ENCODE measurements around the gene SLX4.

DNA sequence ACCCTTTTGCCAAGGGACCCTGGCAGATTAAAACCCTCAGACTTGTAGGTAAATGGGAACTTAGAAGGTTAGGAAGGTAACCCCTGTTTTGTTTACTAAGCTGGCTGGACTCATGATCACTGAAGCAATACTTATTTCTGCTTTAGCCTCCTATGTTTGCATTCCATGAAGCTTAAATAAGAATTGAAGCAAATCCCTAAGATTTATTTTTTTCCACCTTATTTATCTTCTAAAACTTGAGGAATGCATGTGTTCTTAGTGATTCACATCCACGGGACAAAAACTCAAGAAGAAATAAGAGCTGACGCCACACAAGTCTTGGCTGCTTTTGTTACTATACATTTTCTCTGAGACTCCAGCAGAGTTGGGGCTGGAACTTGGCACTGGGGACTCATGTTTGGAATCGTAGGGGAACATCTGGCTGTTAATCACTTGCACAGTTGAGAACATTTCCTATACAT, 75.1 kb downstream of the SLX4 start:
- no peak for TF ChIP-seq CSDC2 (CRISPR knock-in tag; IDR thresholded peaks at IDR 0.05)
- TF ChIP-seq, protein P1, sequence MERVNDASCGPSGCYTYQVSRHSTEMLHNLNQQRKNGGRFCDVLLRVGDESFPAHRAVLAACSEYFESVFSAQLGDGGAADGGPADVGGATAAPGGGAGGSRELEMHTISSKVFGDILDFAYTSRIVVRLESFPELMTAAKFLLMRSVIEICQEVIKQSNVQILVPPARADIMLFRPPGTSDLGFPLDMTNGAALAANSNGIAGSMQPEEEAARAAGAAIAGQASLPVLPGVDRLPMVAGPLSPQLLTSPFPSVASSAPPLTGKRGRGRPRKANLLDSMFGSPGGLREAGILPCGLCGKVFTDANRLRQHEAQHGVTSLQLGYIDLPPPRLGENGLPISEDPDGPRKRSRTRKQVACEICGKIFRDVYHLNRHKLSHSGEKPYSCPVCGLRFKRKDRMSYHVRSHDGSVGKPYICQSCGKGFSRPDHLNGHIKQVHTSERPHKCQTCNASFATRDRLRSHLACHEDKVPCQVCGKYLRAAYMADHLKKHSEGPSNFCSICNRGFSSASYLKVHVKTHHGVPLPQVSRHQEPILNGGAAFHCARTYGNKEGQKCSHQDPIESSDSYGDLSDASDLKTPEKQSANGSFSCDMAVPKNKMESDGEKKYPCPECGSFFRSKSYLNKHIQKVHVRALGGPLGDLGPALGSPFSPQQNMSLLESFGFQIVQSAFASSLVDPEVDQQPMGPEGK (CRISPR knock-in tag; IDR thresholded peaks at IDR 0.05; ENCODE audit: borderline replicate concordance) = no peak
- no peak for TF ChIP-seq ZFP3 (CRISPR knock-in tag; IDR thresholded peaks at IDR 0.05)
- TF ChIP-seq, protein P2, sequence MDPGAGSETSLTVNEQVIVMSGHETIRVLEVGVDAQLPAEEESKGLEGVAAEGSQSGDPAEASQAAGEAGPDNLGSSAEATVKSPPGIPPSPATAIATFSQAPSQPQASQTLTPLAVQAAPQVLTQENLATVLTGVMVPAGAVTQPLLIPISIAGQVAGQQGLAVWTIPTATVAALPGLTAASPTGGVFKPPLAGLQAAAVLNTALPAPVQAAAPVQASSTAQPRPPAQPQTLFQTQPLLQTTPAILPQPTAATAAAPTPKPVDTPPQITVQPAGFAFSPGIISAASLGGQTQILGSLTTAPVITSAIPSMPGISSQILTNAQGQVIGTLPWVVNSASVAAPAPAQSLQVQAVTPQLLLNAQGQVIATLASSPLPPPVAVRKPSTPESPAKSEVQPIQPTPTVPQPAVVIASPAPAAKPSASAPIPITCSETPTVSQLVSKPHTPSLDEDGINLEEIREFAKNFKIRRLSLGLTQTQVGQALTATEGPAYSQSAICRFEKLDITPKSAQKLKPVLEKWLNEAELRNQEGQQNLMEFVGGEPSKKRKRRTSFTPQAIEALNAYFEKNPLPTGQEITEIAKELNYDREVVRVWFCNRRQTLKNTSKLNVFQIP (CRISPR knock-in tag; IDR thresholded peaks at IDR 0.05; ENCODE audit: borderline replicate concordance, low read depth) = no peak
- no peak for TF ChIP-seq RARB (CRISPR knock-in tag; IDR thresholded peaks at IDR 0.05)
- TF ChIP-seq, protein P3, sequence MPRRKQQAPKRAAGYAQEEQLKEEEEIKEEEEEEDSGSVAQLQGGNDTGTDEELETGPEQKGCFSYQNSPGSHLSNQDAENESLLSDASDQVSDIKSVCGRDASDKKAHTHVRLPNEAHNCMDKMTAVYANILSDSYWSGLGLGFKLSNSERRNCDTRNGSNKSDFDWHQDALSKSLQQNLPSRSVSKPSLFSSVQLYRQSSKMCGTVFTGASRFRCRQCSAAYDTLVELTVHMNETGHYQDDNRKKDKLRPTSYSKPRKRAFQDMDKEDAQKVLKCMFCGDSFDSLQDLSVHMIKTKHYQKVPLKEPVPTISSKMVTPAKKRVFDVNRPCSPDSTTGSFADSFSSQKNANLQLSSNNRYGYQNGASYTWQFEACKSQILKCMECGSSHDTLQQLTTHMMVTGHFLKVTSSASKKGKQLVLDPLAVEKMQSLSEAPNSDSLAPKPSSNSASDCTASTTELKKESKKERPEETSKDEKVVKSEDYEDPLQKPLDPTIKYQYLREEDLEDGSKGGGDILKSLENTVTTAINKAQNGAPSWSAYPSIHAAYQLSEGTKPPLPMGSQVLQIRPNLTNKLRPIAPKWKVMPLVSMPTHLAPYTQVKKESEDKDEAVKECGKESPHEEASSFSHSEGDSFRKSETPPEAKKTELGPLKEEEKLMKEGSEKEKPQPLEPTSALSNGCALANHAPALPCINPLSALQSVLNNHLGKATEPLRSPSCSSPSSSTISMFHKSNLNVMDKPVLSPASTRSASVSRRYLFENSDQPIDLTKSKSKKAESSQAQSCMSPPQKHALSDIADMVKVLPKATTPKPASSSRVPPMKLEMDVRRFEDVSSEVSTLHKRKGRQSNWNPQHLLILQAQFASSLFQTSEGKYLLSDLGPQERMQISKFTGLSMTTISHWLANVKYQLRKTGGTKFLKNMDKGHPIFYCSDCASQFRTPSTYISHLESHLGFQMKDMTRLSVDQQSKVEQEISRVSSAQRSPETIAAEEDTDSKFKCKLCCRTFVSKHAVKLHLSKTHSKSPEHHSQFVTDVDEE (CRISPR knock-in tag; IDR thresholded peaks at IDR 0.05) = no peak
- TF ChIP-seq, protein P4, sequence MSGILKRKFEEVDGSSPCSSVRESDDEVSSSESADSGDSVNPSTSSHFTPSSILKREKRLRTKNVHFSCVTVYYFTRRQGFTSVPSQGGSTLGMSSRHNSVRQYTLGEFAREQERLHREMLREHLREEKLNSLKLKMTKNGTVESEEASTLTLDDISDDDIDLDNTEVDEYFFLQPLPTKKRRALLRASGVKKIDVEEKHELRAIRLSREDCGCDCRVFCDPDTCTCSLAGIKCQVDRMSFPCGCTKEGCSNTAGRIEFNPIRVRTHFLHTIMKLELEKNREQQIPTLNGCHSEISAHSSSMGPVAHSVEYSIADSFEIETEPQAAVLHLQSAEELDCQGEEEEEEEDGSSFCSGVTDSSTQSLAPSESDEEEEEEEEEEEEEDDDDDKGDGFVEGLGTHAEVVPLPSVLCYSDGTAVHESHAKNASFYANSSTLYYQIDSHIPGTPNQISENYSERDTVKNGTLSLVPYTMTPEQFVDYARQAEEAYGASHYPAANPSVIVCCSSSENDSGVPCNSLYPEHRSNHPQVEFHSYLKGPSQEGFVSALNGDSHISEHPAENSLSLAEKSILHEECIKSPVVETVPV (CRISPR knock-in tag; IDR thresholded peaks at IDR 0.05) = no peak
